ENCODE data around the gene TFCP2.

TFCP2 gene

GRCh38 chr12:51067229-51067628, 105.7 kb downstream of the TFCP2 start:
- H3K9me3 ChIP-seq (ENCODE audit: control insufficient read depth, insufficient read depth, low read depth, low read length) = no peaks in the 10 kb centered on the region
- peaks cover 26 to 84% of the 10 kb centered on the region in 2 experiments for H3K36me3 ChIP-seq (ENCODE audit: control insufficient read depth in 2 of 2, insufficient read depth in 1 of 2, low read length in 2 of 2)
- H3K27ac ChIP-seq (ENCODE audit: extremely low read depth, low read depth, low read length) = no peak overlapping the region
- POLR2A ChIA-PET = interaction anchor here (1.7 kb wide), 1 partner anchor 16 kb away, joined by 11 read pairs; the partner anchor contains the start of gene CSRNP2
- no peak overlapping the region for H3K4me3 ChIP-seq (ENCODE audit: low read depth, low read length)
- no peaks in the 10 kb centered on the region for H3K4me1 ChIP-seq (ENCODE audit: control insufficient read depth, insufficient read depth, low read length)
- TF ChIP-seq EGR2 (tag by site-specific recombination; IDR thresholded peaks at IDR 0.05; ENCODE audit: low read depth) (0 out of 2 replicates have a peak, but pooled peaks have one; percentile 15), ZNF155 (tag by site-specific recombination; IDR thresholded peaks at IDR 0.05) (no peak), ZNF214 (tag by site-specific recombination; IDR thresholded peaks at IDR 0.05; ENCODE audit: borderline replicate concordance) (no peak)
- CTCF ChIA-PET = interaction anchor here (1.0 kb wide), 1 partner anchor 18 kb away, joined by 3 read pairs; no protein-coding TSS in a partner anchor

DNA sequence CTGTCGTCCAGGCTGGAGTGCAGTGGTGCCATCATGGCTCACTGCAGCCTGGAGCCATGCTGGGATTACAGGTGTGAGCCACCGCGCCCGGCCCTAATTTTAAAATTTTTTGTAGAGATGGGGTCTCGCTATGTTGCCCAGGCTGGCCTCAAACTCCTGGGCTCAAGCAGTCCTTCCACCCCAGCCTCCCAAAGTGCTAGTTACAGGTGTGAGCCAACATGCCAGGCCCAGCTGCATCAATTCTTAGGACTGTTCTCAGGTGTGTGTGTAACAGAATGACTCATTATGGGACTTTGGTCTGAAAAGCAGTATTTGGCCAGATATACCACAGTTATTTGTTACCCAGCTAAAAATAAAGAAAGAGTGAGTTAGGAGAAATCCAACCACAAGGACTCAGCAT, 107.4 kb downstream of the TFCP2 start:
- H3K4me1 ChIP-seq (ENCODE audit: control insufficient read depth, insufficient read depth, low read length) = no peaks in the 10 kb centered on the region
- no peak for TF ChIP-seq ZNF514 (tag by site-specific recombination; IDR thresholded peaks at IDR 0.05)
- TF ChIP-seq ZNF121 (tag by site-specific recombination; IDR thresholded peaks at IDR 0.05) = peak; percentile 88
- TF ChIP-seq GLIS1 (tag by site-specific recombination; IDR thresholded peaks at IDR 0.05) = no peak
- H3K27ac ChIP-seq (ENCODE audit: extremely low read depth, low read depth, low read length) = no peak overlapping the region
- POLR2A ChIA-PET = no interaction called here
- no peaks in the 10 kb centered on the region for H3K9me3 ChIP-seq (ENCODE audit: control insufficient read depth, insufficient read depth, low read depth, low read length)
- peaks cover 26 to 83% of the 10 kb centered on the region in 2 experiments for H3K36me3 ChIP-seq (ENCODE audit: control insufficient read depth in 2 of 2, insufficient read depth in 1 of 2, low read length in 2 of 2)
- CTCF ChIA-PET = interaction anchor here (0.9 kb wide), 1 partner anchor 276 kb away, joined by 3 read pairs; no protein-coding TSS in a partner anchor
- no peak overlapping the region for H3K4me3 ChIP-seq (ENCODE audit: low read depth, low read length)

DNA sequence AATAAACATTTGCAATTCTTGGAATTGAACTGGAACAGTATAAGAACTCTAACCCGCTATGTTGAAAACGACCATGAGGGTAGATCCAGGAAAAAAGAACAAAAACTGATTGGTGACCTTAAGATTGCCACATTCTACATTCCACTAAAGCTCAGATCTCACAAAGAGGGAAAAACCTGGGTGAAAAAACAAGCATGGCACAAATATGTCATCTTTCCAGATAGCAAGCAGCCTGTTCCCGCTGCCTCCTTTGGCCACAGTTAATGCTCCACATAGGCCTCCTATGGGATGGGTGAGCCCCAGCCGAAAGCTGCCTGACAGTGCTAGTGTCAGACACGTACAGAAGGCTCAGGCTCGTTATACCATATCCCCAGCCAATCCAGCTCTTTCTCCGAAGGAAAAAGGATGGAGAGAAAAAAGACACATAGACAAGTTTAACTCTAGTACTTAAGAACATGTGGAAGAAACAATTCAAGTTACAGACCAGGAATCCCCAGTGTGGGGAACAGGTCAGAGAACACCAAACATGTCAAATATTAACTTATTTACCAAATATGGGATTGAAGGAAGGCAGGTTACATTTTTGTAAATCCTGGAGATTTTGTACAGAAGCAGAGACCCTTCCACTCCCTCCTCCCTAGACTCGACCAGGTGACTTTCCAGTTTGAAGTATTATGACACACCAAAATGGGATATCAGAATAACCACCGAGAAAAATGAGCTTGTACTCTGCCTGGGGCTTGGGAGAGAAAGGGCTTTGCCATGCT, 110.1 kb downstream of the TFCP2 start:
- no peak for TF ChIP-seq ZNF302 (tag by site-specific recombination; IDR thresholded peaks at IDR 0.05; ENCODE audit: low read depth)
- TF ChIP-seq, protein P1, sequence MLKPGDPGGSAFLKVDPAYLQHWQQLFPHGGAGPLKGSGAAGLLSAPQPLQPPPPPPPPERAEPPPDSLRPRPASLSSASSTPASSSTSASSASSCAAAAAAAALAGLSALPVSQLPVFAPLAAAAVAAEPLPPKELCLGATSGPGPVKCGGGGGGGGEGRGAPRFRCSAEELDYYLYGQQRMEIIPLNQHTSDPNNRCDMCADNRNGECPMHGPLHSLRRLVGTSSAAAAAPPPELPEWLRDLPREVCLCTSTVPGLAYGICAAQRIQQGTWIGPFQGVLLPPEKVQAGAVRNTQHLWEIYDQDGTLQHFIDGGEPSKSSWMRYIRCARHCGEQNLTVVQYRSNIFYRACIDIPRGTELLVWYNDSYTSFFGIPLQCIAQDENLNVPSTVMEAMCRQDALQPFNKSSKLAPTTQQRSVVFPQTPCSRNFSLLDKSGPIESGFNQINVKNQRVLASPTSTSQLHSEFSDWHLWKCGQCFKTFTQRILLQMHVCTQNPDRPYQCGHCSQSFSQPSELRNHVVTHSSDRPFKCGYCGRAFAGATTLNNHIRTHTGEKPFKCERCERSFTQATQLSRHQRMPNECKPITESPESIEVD (tag by site-specific recombination; IDR thresholded peaks at IDR 0.05) = no peak
- TF ChIP-seq ZNF791 (tag by site-specific recombination; IDR thresholded peaks at IDR 0.05) = no peak
- no peak for TF ChIP-seq ZFP41 (tag by site-specific recombination; IDR thresholded peaks at IDR 0.05; ENCODE audit: borderline replicate concordance)
- TF ChIP-seq ZNF266 (tag by site-specific recombination; IDR thresholded peaks at IDR 0.05; ENCODE audit: low read depth) = no peak
- TF ChIP-seq ZNF707 (tag by site-specific recombination; IDR thresholded peaks at IDR 0.05) = no peak
- no peak for TF ChIP-seq KLF8 (tag by site-specific recombination; IDR thresholded peaks at IDR 0.05)
- no peak for TF ChIP-seq ZNF654 (tag by site-specific recombination; IDR thresholded peaks at IDR 0.05; ENCODE audit: low read depth)
- no peak for TF ChIP-seq EGR2 (tag by site-specific recombination; IDR thresholded peaks at IDR 0.05; ENCODE audit: low read depth)
- no peak for TF ChIP-seq BCL11A (tag by site-specific recombination; IDR thresholded peaks at IDR 0.05; ENCODE audit: low read depth)
- TF ChIP-seq ZNF274 (IDR thresholded peaks at IDR 0.05; ENCODE audit: low read length) = no peak
- no peak for TF ChIP-seq ZNF274 (tag by site-specific recombination; IDR thresholded peaks at IDR 0.05; ENCODE audit: borderline replicate concordance)
- no peak for TF ChIP-seq ZNF488 (tag by site-specific recombination; IDR thresholded peaks at IDR 0.05)
- TF ChIP-seq ZNF596 (tag by site-specific recombination; IDR thresholded peaks at IDR 0.05) = no peak
- TF ChIP-seq, protein P2, sequence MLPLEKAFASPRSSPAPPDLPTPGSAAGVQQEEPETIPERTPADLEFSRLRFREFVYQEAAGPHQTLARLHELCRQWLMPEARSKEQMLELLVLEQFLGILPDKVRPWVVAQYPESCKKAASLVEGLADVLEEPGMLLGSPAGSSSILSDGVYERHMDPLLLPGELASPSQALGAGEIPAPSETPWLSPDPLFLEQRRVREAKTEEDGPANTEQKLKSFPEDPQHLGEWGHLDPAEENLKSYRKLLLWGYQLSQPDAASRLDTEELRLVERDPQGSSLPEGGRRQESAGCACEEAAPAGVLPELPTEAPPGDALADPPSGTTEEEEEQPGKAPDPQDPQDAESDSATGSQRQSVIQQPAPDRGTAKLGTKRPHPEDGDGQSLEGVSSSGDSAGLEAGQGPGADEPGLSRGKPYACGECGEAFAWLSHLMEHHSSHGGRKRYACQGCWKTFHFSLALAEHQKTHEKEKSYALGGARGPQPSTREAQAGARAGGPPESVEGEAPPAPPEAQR (tag by site-specific recombination; IDR thresholded peaks at IDR 0.05) = no peak
- TF ChIP-seq ZNF155 (tag by site-specific recombination; IDR thresholded peaks at IDR 0.05) = no peak
- no peaks in the 10 kb centered on the region for H3K4me1 ChIP-seq (ENCODE audit: control insufficient read depth, insufficient read depth, low read length)
- POLR2A ChIA-PET = interaction anchor here (1.4 kb wide), 1 partner anchor 11 kb away, joined by 4 read pairs; no protein-coding TSS in a partner anchor
- peaks cover 28 to 93% of the 10 kb centered on the region in 2 experiments for H3K36me3 ChIP-seq (ENCODE audit: control insufficient read depth in 2 of 2, insufficient read depth in 1 of 2, low read length in 2 of 2)
- CTCF ChIA-PET = no interaction called here
- H3K27ac ChIP-seq (ENCODE audit: extremely low read depth, low read depth, low read length) = no peak overlapping the region
- H3K9me3 ChIP-seq (ENCODE audit: control insufficient read depth, insufficient read depth, low read depth, low read length) = no peaks in the 10 kb centered on the region
- H3K4me3 ChIP-seq (ENCODE audit: low read depth, low read length) = no peak overlapping the region
